Kidney epithelial cell (primary cell): ENCODE measurements around the gene LCK. TPM values are rescaled to one million over a fixed set of nuclear protein-coding genes. Genes with fewer than 3 reads are reported as not detected.

Experiments used
- DNase-seq: peaks from one replicate; pipeline ENCODE4 v3.0.0-alpha.2; 2010; ENCODE audit warnings: low read depth
- H3K27me3 ChIP-seq: 2 replicates; pipeline ENCODE4 v1.6.0; 2011; ENCODE audit warnings: low read length; ENCODE audit not compliant: control insufficient read depth, insufficient read depth
- H3K36me3 ChIP-seq: 2 replicates; pipeline ENCODE4 v1.5.1; 2011; ENCODE audit warnings: low read length; ENCODE audit not compliant: control insufficient read depth, insufficient read depth
- H3K4me3 ChIP-seq: 2 replicates; pipeline ENCODE4 v1.5.1; 2011; ENCODE audit warnings: low read depth, mild to moderate bottlenecking, control low read depth, low read length
- total RNA-seq: library from RNA; depleted of rRNA; stranded (reverse); fragments of >200 nt; gene quantifications from 2 replicates; pipeline ENCODE4 v1.2.3, GENCODE V29; 2015
- TF ChIP-seq, protein P1 (sequence below): IDR thresholded peaks from 2 replicates; pipeline ENCODE4 v1.5.1; 2011; ENCODE audit warnings: mild to moderate bottlenecking, moderate library complexity, low read length, control low read depth, inconsistent platforms; ENCODE audit not compliant: insufficient read depth, poor library complexity, severe bottlenecking

The LCK gene
- total RNA-seq, 1 donor from 2014 or later: 6.2 TPM

DNA sequence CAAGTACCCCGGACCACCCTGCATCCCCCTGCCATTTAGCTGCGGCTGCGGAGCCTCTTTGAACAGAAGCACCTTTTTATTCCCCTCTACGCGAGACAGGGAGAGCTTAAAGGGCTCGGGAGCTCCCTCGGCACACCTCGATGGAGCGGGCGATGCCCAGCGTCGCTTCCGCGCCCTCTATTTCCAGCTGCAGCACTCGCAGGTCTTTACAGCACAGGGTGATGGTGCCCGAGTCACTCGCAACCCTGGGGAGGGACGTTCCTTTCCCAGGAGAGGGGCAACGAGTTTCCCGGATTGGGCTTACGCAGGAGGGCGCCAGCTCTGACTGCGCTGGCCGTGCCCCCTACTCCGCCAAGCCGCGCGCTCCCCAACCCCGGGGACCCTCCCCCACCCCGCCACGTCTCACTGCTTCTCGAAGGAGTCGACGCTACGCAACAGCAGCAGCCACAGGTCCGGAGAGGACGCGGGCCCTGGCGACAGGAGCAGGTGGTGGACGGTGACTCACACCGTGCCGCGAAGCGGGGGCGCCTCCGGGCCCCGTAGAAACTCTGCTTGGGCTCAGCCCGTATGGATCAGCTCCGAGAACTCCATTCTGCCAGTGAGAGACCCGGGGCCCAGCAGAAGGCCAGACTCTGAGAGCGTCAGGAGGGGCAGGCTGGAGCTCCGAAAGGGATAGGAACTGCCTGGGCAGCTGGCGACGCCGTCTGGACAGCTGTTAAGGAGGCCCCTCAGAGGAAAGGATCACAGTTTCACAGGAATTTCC lies 9.9 kb upstream of the LCK start:
- no peaks in the 10 kb centered on the region for H3K36me3 ChIP-seq
- no peak for DNase-seq
- peak overlapping the region; percentile 55 for H3K4me3 ChIP-seq
- H3K27me3 ChIP-seq: no peaks in the 10 kb centered on the region
- TF ChIP-seq, protein P1, sequence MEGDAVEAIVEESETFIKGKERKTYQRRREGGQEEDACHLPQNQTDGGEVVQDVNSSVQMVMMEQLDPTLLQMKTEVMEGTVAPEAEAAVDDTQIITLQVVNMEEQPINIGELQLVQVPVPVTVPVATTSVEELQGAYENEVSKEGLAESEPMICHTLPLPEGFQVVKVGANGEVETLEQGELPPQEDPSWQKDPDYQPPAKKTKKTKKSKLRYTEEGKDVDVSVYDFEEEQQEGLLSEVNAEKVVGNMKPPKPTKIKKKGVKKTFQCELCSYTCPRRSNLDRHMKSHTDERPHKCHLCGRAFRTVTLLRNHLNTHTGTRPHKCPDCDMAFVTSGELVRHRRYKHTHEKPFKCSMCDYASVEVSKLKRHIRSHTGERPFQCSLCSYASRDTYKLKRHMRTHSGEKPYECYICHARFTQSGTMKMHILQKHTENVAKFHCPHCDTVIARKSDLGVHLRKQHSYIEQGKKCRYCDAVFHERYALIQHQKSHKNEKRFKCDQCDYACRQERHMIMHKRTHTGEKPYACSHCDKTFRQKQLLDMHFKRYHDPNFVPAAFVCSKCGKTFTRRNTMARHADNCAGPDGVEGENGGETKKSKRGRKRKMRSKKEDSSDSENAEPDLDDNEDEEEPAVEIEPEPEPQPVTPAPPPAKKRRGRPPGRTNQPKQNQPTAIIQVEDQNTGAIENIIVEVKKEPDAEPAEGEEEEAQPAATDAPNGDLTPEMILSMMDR: no peak

DNA sequence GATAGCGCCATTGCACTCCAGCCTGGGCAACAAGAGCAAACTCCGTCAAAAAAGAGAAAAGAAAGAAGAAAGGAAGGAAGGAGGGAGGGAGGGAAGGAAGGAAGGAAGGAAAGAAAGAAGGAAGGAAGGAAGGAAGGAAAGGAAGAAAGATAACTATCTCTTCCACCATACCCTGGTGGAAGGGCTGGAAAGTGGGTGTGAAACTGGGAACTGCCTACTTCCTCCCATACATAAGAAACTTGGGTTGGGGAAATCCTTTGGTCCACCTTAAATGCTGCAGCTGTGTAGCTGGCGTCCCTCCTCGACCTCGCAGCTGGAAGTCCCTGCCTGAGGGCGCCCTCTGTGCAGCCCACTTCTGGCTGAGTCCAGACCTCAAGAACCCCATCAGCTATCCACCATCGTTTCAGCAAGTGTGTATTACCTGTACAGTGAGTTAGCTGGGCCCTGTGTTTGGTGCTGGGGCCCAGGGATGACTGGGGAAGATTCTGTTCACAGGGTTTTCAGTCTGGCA lies 8.7 kb upstream of the LCK start:
- DNase-seq: no peak
- H3K36me3 ChIP-seq: no peaks in the 10 kb centered on the region
- no peak overlapping the region for H3K4me3 ChIP-seq
- TF ChIP-seq, protein P1: no peak
- no peaks in the 10 kb centered on the region for H3K27me3 ChIP-seq

DNA sequence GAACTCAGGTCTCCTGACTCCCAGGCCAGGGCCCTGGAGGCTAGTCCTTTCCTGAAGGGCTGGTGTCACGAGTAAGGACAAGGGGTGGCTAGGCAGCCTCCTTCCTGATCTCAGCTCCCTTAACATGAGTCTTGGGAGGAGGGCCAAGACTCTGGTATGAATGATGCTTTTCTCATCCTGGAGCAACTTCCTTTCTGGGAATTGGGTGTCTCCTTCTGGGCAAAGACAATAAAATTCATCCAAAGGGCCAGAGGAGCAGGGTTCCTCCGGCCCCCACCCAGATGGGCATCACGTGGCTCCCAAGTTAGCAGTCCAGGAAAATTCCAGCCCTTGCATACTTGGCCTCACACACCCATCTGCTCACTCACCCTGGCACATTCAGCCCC lies 4.2 kb upstream of the LCK start, which contains the start of gene FAM167B:
Gene FAM167B (plus strand): TSS at position 335 of the 386 bp plus-strand sequence. CDS start 200 bp downstream, outside the sequence.
- Histone ChIP-seq H3K4me3 (no peak within 1 kb of the TSS), H3K27me3 (no peaks in the 10 kb centered on the region), H3K36me3 (no peaks in the 10 kb centered on the region)
- TF ChIP-seq, protein P1: no peak
- no peak for DNase-seq

DNA sequence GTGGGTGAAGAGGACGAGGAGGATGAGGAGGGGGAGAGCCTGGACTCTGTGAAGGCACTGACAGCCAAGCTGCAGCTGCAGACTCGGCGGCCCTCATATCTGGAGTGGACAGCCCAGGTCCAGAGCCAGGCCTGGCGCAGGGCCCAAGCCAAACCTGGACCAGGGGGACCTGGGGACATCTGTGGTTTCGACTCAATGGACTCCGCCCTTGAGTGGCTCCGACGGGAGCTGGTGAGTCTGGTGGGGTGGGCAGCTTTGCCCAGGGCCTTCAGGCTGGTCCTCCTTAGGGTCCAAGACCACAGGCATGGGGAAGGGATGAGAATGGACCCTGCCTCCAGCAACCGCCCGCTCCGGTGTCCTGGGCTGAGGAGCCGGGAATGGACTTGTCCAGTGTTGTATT lies 3.6 kb upstream of the LCK start:
- no peaks in the 10 kb centered on the region for H3K36me3 ChIP-seq
- H3K4me3 ChIP-seq: no peak overlapping the region
- no peaks in the 10 kb centered on the region for H3K27me3 ChIP-seq
- TF ChIP-seq, protein P1: no peak
- DNase-seq: no peak

DNA sequence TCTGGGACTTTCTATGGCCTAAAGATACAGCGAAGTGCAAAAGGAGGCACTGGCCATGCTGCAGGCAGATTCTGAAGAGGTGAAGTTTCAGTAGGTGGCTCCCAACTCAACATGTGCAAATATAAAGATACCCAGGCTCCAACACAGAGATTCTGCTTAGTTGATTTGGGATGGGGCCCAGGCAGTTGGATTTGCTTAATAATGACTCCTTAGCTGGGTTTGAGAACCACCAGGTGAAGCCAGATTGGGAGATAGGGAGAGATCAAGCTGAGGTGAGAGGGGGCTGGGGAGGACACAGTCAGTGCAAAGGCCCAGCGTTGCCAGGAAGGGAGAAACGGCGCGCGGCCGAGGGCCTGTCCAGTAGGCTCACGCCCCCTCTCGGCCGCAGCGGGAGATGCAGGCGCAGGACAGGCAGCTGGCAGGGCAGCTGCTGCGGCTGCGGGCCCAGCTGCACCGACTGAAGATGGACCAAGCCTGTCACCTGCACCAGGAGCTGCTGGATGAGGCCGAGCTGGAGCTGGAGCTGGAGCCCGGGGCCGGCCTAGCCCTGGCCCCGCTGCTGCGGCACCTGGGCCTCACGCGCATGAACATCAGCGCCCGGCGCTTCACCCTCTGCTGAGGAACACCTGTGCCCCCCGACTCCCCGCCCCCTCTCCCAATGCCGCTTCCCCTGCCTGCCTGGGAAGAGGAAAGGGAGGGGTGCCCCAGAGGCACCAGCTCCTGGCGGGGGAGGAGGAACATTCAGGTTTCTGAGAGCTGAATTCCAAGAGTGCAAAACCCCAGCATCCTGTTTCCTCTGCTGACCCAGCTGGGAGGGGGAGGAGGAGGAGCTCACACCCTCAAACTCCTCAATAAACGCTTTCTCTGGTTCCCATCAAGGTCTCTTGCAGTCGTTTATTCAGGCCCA lies 2.8 kb upstream of the LCK start:
- no peak for DNase-seq
- H3K4me3 ChIP-seq: no peak overlapping the region

More for the DNA sequence above, 2.8 kb upstream of the LCK start:
- Histone ChIP-seq H3K27me3 (no peaks in the 10 kb centered on the region), H3K36me3 (no peaks in the 10 kb centered on the region)
- TF ChIP-seq, protein P1: peak; percentile 84
